Measurements from ENCODE around the gene HMOX2.

HMOX2 gene

DNA sequence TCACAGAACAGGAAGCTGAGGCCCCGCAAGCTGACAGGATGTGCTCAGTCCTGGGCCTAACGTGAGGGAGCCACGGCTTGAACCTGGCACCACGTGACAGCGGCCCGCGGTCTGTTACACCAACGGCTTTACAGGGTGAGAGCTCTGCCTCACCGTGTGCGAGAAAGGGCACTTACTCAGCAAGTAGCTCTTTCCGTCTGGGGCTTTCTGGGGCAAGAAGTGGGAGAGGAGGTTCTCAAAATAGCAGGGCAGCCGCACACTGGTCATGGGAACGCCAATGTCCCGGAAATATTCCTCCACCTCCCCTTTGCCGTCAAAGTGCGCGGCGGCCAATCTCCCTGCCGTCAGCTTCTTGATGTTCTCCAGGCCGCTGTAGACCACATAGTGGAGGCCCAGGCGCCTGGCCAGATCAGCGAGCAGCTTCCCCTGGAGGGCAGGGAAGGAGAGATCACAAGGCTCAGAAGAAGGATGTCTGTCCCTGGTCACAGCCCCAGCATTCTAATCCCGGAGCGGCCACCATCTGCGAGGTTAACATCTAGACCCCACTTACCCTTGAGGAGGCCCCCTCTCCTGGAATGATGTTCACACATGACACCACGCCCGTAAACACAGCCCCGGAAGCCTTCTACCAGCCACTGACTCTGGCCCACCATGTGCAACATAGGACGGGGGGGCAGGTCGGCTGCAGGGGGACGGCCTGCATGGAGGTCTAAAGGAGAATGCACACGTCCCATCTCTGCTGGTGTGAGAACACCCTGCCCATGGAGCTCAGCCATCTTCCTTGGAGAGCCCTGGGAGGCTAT lies 10.0 kb upstream of the HMOX2 start:
- TF ChIP-seq CTCF (IDR thresholded peaks at IDR 0.05), result no peak

DNA sequence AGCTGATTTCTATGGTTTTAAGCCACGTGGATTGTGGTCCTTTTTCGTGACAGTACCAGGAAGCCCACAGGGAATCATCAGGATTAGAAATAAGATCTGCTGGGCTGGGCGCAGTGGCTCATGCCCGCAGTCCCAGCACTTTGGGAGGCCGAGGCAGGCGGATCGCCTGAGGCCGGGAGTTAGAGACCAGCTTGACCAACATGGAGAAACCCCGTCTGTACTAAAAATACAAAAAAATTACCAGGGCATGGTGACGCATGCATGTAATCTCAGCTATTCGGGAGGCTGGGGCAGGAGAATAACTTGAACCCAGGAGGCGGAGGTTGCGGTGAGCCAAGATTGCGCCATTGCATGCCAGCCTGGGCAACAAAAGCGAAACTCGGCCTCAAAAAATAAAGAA lies 8.3 kb upstream of the HMOX2 start:
- TF ChIP-seq CTCF (IDR thresholded peaks at IDR 0.05), result no peak

- TF ChIP-seq CTCF (IDR thresholded peaks at IDR 0.05), result no peak
Observed at GRCh38 chr16:4468972-4469371, 7.2 kb upstream of the HMOX2 start.

- no peak for TF ChIP-seq CTCF (IDR thresholded peaks at IDR 0.05)
Observed at GRCh38 chr16:4471869-4472268, 4.3 kb upstream of the HMOX2 start.

GRCh38 chr16:4472880-4473279 lies 3.3 kb upstream of the HMOX2 start:
- TF ChIP-seq CTCF (IDR thresholded peaks at IDR 0.05), result no peak

- TF ChIP-seq CTCF (IDR thresholded peaks at IDR 0.05), result no peak
Observed at GRCh38 chr16:4474192-4474961, 1.8 kb upstream of the HMOX2 start, which contains the start of gene NMRAL1. Gene NMRAL1 (minus strand): TSS chr16:4474625. CDS start chr16:4474132, 493 bp downstream.

GRCh38 chr16:4477966-4478365 lies 1.8 kb downstream of the HMOX2 start:
- TF ChIP-seq CTCF (IDR thresholded peaks at IDR 0.05), result no peak

Data from LNCAP (cell line).